Epithelial cell of esophagus (primary cell): ENCODE data around the gene MKRN1.
"Not testable (repeated sequence)": the region's sequence is repeated elsewhere in the genome, so short reads cannot be mapped to it uniquely, and the experiment has no call there.

Source experiments
- DNase-seq: peaks from one replicate; pipeline ENCODE4 v3.0.0; 2010; ENCODE audit warnings: low read depth
- H3K4me3 ChIP-seq: 2 replicates; pipeline ENCODE4 v1.5.1; 2011; ENCODE audit warnings: mild to moderate bottlenecking, low read length, control low read depth
- CTCF ChIP-seq: IDR thresholded peaks from 2 replicates; pipeline ENCODE4 v1.5.1; 2011; ENCODE audit warnings: low read depth, mild to moderate bottlenecking, low read length, control low read depth, inconsistent platforms; ENCODE audit not compliant: insufficient read depth; ENCODE audit errors: missing control alignments

MKRN1 gene

GRCh38 chr7:140435252-140435895 is 43.9 kb downstream of the MKRN1 start:
- DNase-seq: no peak
- no peak for TF ChIP-seq CTCF
- H3K4me3 ChIP-seq: peak overlapping the region; percentile 11

- H3K4me3 ChIP-seq: no peak overlapping the region
- DNase-seq: no peak
- no peak for TF ChIP-seq CTCF
Observed at GRCh38 chr7:140433396-140433795, 45.9 kb downstream of the MKRN1 start.

GRCh38 chr7:140426130-140426529 is 53.2 kb downstream of the MKRN1 start:
- H3K4me3 ChIP-seq: no peak overlapping the region
- no peak for DNase-seq
- no peak for TF ChIP-seq CTCF

- no peak for DNase-seq
- no peak overlapping the region for H3K4me3 ChIP-seq
- TF ChIP-seq CTCF: no peak
Observed at GRCh38 chr7:140425718-140426117, 53.6 kb downstream of the MKRN1 start.

- H3K4me3 ChIP-seq: no peak overlapping the region
- no peak for DNase-seq
- TF ChIP-seq CTCF: no peak
Observed at GRCh38 chr7:140423501-140423900, 55.8 kb downstream of the MKRN1 start.

- no peak overlapping the region for H3K4me3 ChIP-seq
- no peak for TF ChIP-seq CTCF
Observed at GRCh38 chr7:140421521-140421920, 57.8 kb downstream of the MKRN1 start.

GRCh38 chr7:140418653-140419052 is 60.7 kb downstream of the MKRN1 start:
- DNase-seq: no peak
- TF ChIP-seq CTCF: no peak
- H3K4me3 ChIP-seq: no peak overlapping the region

More at GRCh38 chr7:140421521-140421920, 57.8 kb downstream of the MKRN1 start:
- DNase-seq: no peak

GRCh38 chr7:140418156-140418472 is 61.2 kb downstream of the MKRN1 start:
- H3K4me3 ChIP-seq, DNase-seq: not testable (repeated sequence)
